B cell (primary cell): ENCODE data around the gene SOHLH1. TPM values are rescaled to one million over a fixed set of nuclear protein-coding genes. Genes with fewer than 3 reads are reported as not detected.

Source experiments
- ATAC-seq: fragments of 200-7000 bp; cut with Tn5 transposase; one replicate; pipeline ENCODE4 v1.10.0; 2021; ENCODE audit warnings: low read depth, mild to moderate bottlenecking, moderate number of reproducible peaks, moderate library complexity
- CTCF ChIA-PET: fragments of 350-600 bp; sonication (Branson Sonifier 250); formaldehyde crosslinking; loops from one replicate; lab custom pipeline; 2021; ENCODE audit warnings: antibody characterized with exemption, inconsistent platforms; lab: Charles Lee
- POLR2A ChIA-PET: fragments of 350-600 bp; sonication (Branson Sonifier 250); formaldehyde crosslinking; loops from one replicate; lab custom pipeline; 2021; ENCODE audit warnings: antibody characterized with exemption; lab: Charles Lee
- DNase-seq: peaks from one replicate; pipeline ENCODE4 v3.0.0; 2013
- H2AFZ ChIP-seq: 2 replicates; pipeline ENCODE4 v1.6.1; 2012; ENCODE audit warnings: mild to moderate bottlenecking, low read depth, low read length; ENCODE audit not compliant: insufficient read depth, poor library complexity, severe bottlenecking
- H3K27ac ChIP-seq, 2 donors: 1 replicate in 1 of 2; 2 replicates in 1 of 2; pipeline ENCODE4 v1.5.1; 2012 to 2013; ENCODE audit warnings: low read length in 2 of 2, mild to moderate bottlenecking in 2 of 2, moderate library complexity in 1 of 2
- H3K27me3 ChIP-seq, 4 experiments: fragments of 200-600 bp in 1 of 4; sonication (generic) in 1 of 4; replicated peaks in 1 of 4; 1 replicate in 2 of 4; 2 replicates in 2 of 4; pipeline versions ENCODE4 v1.6.1 to v1.7.0; 2013 to 2016; ENCODE audit warnings: low read length in 3 of 4, mild to moderate bottlenecking in 2 of 4, mixed read lengths in 1 of 4, moderate library complexity in 1 of 4; ENCODE audit not compliant: insufficient read depth in 4 of 4, control insufficient read depth in 3 of 4; ENCODE audit errors: control extremely low read depth in 1 of 4
- H3K36me3 ChIP-seq, 2 experiments: replicated peaks in 1 of 2; 1 replicate in 1 of 2; 2 replicates in 1 of 2; pipeline versions ENCODE4 v1.6.1 to v1.7.1; 2013; ENCODE audit warnings: low read length in 1 of 2; ENCODE audit not compliant: insufficient read depth in 2 of 2, control insufficient read depth in 1 of 2; ENCODE audit errors: control extremely low read depth in 1 of 2, extremely low read depth in 1 of 2
- H3K4me1 ChIP-seq, 2 donors: fragments of 200-600 bp in 1 of 2; sonication (generic) in 1 of 2; 1 replicate in 1 of 2; 2 replicates in 1 of 2; pipeline versions ENCODE4 v1.5.1 to v1.6.1; 2013 to 2017; ENCODE audit warnings: low read length in 2 of 2; ENCODE audit not compliant: control insufficient read depth in 2 of 2, insufficient read depth in 2 of 2
- H3K4me2 ChIP-seq: replicated peaks from 2 replicates; pipeline ENCODE3; 2012; ENCODE audit warnings: mild to moderate bottlenecking, low read depth, low read length; ENCODE audit not compliant: poor library complexity, severe bottlenecking
- H3K4me3 ChIP-seq, 5 experiments: fragments of 200-600 bp in 1 of 5; sonication (generic) in 1 of 5; 1 replicate in 3 of 5; 2 replicates in 2 of 5; pipeline versions ENCODE4 v1.5.1 to v1.7.0; 2011 to 2016; ENCODE audit warnings: low read length in 4 of 5, mild to moderate bottlenecking in 4 of 5, low read depth in 2 of 5, control low read depth in 1 of 5, moderate library complexity in 1 of 5; ENCODE audit not compliant: insufficient read depth in 1 of 5; ENCODE audit errors: control extremely low read depth in 1 of 5, extremely low read depth in 1 of 5
- H3K79me2 ChIP-seq: fragments of 200-600 bp; sonication (generic); one replicate; pipeline ENCODE4 v1.6.0; 2016; ENCODE audit warnings: low read length; ENCODE audit not compliant: control insufficient read depth, insufficient read depth
- H3K9ac ChIP-seq: fragments of 200-600 bp; sonication (generic); 2 replicates; pipeline ENCODE4 v1.6.1; 2017; ENCODE audit warnings: mild to moderate bottlenecking, low read length, moderate library complexity
- H3K9me3 ChIP-seq, 3 donors: one replicate each; pipeline versions ENCODE4 v1.6.1 to v1.7.1; 2013; ENCODE audit warnings: low read length in 2 of 3; ENCODE audit not compliant: control insufficient read depth in 2 of 3, insufficient read depth in 1 of 3; ENCODE audit errors: control extremely low read depth in 1 of 3
- H4K20me1 ChIP-seq: 2 replicates; pipeline ENCODE4 v1.6.0; 2012; ENCODE audit warnings: mild to moderate bottlenecking, low read length; ENCODE audit not compliant: insufficient read depth, control insufficient read depth, poor library complexity, severe bottlenecking
- H3K27ac Mint-ChIP-seq: one replicate; pipeline ENCODE4 v1.8.0; 2021; ENCODE audit warnings: mixed read lengths
- H3K27me3 Mint-ChIP-seq: one replicate; pipeline ENCODE4 v1.8.0; 2021; ENCODE audit warnings: mixed read lengths
- H3K4me1 Mint-ChIP-seq: one replicate; pipeline ENCODE4 v1.8.0; 2021; ENCODE audit warnings: mixed read lengths
- H3K4me3 Mint-ChIP-seq: one replicate; pipeline ENCODE4 v1.8.0; 2021; ENCODE audit warnings: mixed read lengths
- H3K9me3 Mint-ChIP-seq: one replicate; pipeline ENCODE4 v1.8.0; 2022; ENCODE audit warnings: mixed read lengths; ENCODE audit not compliant: insufficient read depth
- CTCF ChIP-seq: fragments of 200-600 bp; IDR thresholded peaks from one replicate; pipeline ENCODE4 v1.8.0; 2022; ENCODE audit warnings: antibody characterized with exemption, mild to moderate bottlenecking
- EZH2 ChIP-seq: IDR thresholded peaks from 2 replicates; pipeline ENCODE4 v1.6.1; 2012; ENCODE audit warnings: borderline replicate concordance, low read depth, mild to moderate bottlenecking, moderate library complexity, low read length; ENCODE audit not compliant: insufficient read depth, poor library complexity, severe bottlenecking
- WGBS: methylation state at CpG from one replicate; pipeline ENCODE4 v1.1.5; 2013; ENCODE audit warnings: missing lambda C conversion rate; ENCODE audit not compliant: insufficient coverage; 5-methylcytosine and 5-hydroxymethylcytosine counted together
- intact Hi-C: fragments of 100-400 bp; cut with micrococcal nuclease; formaldehyde crosslinking; loops from one replicate; pipeline ENCODE4 v1.10.0; 2022
- polyA minus RNA-seq: library from RNA; depleted of rRNA, polyadenylated mRNA; stranded (reverse); fragments of >200 nt; gene quantifications from 2 replicates; pipeline ENCODE4 v1.2.3, GENCODE V29; 2012
- polyA plus RNA-seq: library from polyadenylated mRNA; depleted of rRNA; stranded (reverse); fragments of >200 nt; gene quantifications from 2 replicates; pipeline ENCODE4 v1.2.3, GENCODE V29; 2012
- total RNA-seq, 2 donors: library from RNA; stranded (reverse); fragments of 120-200 nt in 1 of 2; gene quantifications; 1 replicate in 1 of 2; 2 replicates in 1 of 2; pipeline versions ENCODE4 v1.2.3 to v1.2.4, GENCODE V29; 2013 to 2022

SOHLH1 gene
- total RNA-seq (not detected in 2 replicates), polyA plus RNA-seq (not detected in 2 replicates), polyA minus RNA-seq (not detected in 2 replicates)
- not detected for total RNA-seq (2013)

GRCh38 chr9:135699440-135699839 is at the start of gene SOHLH1:
Gene SOHLH1 (minus strand): TSS chr9:135699481. CDS start chr9:135699467, 14 bp downstream.
- DNase-seq, result no peak
- H3K27ac ChIP-seq, result no peak within 1 kb of the TSS
- 86% methylated on average over 23 of the region's 30 CpGs for WGBS
- no peaks in the 10 kb centered on the region for H3K79me2 ChIP-seq
- POLR2A ChIA-PET, result no interaction called here
- Mint-ChIP-seq H3K27me3 (no peaks in the 10 kb centered on the region), H3K9me3 (no peaks in the 10 kb centered on the region), H3K27ac (no peak within 1 kb of the TSS), H3K4me1 (no peaks in the 10 kb centered on the region), H3K4me3 (no peak within 1 kb of the TSS)
- no peak within 1 kb of the TSS for H3K9ac ChIP-seq
- no peak for TF ChIP-seq CTCF
- TF ChIP-seq EZH2, result no peak
- CTCF ChIA-PET, result no interaction called here
- H3K9me3 ChIP-seq, result no peaks in the 10 kb centered on the region
- no peak within 1 kb of the TSS for H3K4me3 ChIP-seq
- H3K4me1 ChIP-seq, result peaks cover 6 to 7% of the 10 kb centered on the region in 2 donors
- H3K4me2 ChIP-seq, result no peak within 1 kb of the TSS
- no peak for ATAC-seq
- no peaks in the 10 kb centered on the region for H3K36me3 ChIP-seq
- H3K27me3 ChIP-seq, result peaks cover 0 to 11% (median 0%) of the 10 kb centered on the region in 4 experiments
- intact Hi-C loops, result no loop called here
- no peaks in the 10 kb centered on the region for H4K20me1 ChIP-seq
- no peak within 1 kb of the TSS for H2AFZ ChIP-seq

GRCh38 chr9:135748676-135749075 is 49.4 kb upstream of the SOHLH1 start:
- H2AFZ ChIP-seq, result no peak overlapping the region
- TF ChIP-seq CTCF, result no peak
- no peak for TF ChIP-seq EZH2
- H3K36me3 ChIP-seq, result no peaks in the 10 kb centered on the region
- no peaks in the 10 kb centered on the region for H3K27me3 Mint-ChIP-seq
- no peak overlapping the region for H3K27ac ChIP-seq
- no peaks in the 10 kb centered on the region for H3K4me1 Mint-ChIP-seq
- no peak overlapping the region for H3K4me3 ChIP-seq
- no peaks in the 10 kb centered on the region for H4K20me1 ChIP-seq
- ATAC-seq (no peak), DNase-seq (no peak)
- WGBS, result 85% methylated on average over 16 of the region's 16 CpGs
- no peaks in the 10 kb centered on the region for H3K79me2 ChIP-seq
- intact Hi-C loops, result no loop called here
- no peak overlapping the region for H3K27ac Mint-ChIP-seq
- ChIA-PET CTCF (no interaction called here), POLR2A (no interaction called here)
- no peaks in the 10 kb centered on the region for H3K27me3 ChIP-seq
- no peaks in the 10 kb centered on the region for H3K4me1 ChIP-seq
- no peaks in the 10 kb centered on the region for H3K9me3 Mint-ChIP-seq
- H3K9ac ChIP-seq, result no peak overlapping the region
- H3K9me3 ChIP-seq, result no peaks in the 10 kb centered on the region
- no peak overlapping the region for H3K4me2 ChIP-seq
- H3K4me3 Mint-ChIP-seq, result no peak overlapping the region
